Colonic mucosa (tissue), 4 donors: Measurements from ENCODE around the gene CFAP100. TPM values are rescaled to one million over a fixed set of nuclear protein-coding genes. Genes with fewer than 3 reads are reported as not detected.

Experiments used
- DNase-seq: peaks from one replicate; pipeline ENCODE4 v3.0.0-alpha.2; 2020
- H3K27ac ChIP-seq: fragments of 200-600 bp; one replicate; pipeline ENCODE4 v1.8.0; 2021
- H3K27me3 ChIP-seq: fragments of 200-600 bp; one replicate; pipeline ENCODE4 v1.8.0; 2021
- H3K36me3 ChIP-seq: fragments of 200-600 bp; one replicate; pipeline ENCODE4 v1.8.0; 2021
- H3K4me1 ChIP-seq: fragments of 200-600 bp; one replicate; pipeline ENCODE4 v1.8.0; 2021; ENCODE audit warnings: mild to moderate bottlenecking
- H3K4me3 ChIP-seq: fragments of 200-600 bp; one replicate; pipeline ENCODE4 v1.8.0; 2021
- H3K9ac ChIP-seq, 2 donors: one replicate each; pipeline ENCODE4 v1.7.0; 2013; ENCODE audit warnings: control low read depth in 2 of 2, low read depth in 2 of 2, low read length in 2 of 2
- H3K9me3 ChIP-seq: fragments of 200-600 bp; one replicate; pipeline ENCODE4 v1.8.0; 2021
- intact Hi-C: fragments of 100-400 bp; cut with DNase I; formaldehyde crosslinking; loops from one replicate; pipeline ENCODE4 v1.14.1; 2022
- total RNA-seq, 2 donors: library from RNA; stranded (reverse); fragmentation: NEBNext Ultra II Directional in 1 of 2; extraction: Animal tissue kit (Norgen Biotek cat#: 25700) in 1 of 2; gene quantifications; one replicate each; pipeline ENCODE4 v1.2.1, GENCODE V29; 2021
- TF ChIP-seq, protein P1 (sequence below): fragments of 200-600 bp; IDR thresholded peaks from one replicate; pipeline ENCODE4 v1.8.0; 2022; ENCODE audit warnings: antibody characterized with exemption, mild to moderate bottlenecking
- donor health status: healthy.
- donor health status: DM: no; HTN: no; CAD: no.
- donor health status: DM: no; HTN: no; CAD: no.

CFAP100 gene
- total RNA-seq, 2 donors from 2014 or later: not detected

DNA sequence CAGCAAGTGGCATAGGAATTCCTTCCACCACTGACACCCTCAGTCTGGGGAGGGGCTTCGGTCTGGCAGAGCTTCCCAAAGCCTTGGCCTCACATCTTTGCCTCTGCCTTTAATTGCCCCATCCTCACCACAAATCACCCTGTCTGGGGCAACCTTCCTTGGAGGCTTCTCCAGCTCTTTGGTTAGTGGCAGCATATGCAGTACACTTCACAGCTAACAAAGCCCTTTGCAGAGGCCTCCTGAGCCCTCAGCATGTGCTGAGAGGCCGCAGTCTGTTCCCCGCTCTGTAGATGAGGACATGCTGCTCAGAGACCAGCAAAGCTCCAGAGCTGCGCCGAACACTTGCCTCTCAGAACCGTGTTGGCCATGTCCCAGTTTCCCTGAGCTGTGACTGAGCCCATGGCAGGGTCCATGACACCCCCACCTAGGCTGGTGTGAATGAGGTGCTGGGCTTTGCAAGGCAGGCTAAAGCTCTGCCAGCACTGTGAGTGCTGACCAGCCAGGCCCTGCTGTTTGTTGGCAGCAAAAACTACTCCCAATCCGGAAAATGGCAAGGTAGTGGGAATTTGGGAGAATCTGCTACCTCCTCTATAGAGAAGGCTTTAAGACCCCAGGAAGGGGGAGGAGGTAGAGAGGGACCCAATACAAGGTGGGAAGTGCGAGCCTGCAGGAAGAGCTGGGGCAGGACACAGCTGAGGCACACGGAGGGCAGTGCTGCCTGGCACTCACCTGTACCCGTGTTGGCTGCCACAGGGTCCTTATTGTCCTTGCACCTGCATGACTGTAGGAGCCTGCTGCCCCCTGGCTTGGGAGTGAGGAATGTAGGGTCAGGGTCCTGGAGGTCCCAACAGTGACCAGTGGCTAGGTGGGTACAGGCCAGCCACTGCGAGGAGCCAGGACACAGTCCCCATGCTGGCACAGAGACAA is 29.1 kb upstream of the CFAP100 start:
- Histone ChIP-seq H3K9me3 (no peaks in the 10 kb centered on the region), H3K9ac (no peak overlapping the region), H3K4me3 (no peak overlapping the region), H3K27me3 (no peaks in the 10 kb centered on the region), H3K27ac (no peak overlapping the region), H3K36me3 (no peaks in the 10 kb centered on the region), H3K4me1 (no peaks in the 10 kb centered on the region)
- intact Hi-C loops: no loop called here
- no peak for DNase-seq
- TF ChIP-seq, protein P1, sequence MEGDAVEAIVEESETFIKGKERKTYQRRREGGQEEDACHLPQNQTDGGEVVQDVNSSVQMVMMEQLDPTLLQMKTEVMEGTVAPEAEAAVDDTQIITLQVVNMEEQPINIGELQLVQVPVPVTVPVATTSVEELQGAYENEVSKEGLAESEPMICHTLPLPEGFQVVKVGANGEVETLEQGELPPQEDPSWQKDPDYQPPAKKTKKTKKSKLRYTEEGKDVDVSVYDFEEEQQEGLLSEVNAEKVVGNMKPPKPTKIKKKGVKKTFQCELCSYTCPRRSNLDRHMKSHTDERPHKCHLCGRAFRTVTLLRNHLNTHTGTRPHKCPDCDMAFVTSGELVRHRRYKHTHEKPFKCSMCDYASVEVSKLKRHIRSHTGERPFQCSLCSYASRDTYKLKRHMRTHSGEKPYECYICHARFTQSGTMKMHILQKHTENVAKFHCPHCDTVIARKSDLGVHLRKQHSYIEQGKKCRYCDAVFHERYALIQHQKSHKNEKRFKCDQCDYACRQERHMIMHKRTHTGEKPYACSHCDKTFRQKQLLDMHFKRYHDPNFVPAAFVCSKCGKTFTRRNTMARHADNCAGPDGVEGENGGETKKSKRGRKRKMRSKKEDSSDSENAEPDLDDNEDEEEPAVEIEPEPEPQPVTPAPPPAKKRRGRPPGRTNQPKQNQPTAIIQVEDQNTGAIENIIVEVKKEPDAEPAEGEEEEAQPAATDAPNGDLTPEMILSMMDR: no peak

DNA sequence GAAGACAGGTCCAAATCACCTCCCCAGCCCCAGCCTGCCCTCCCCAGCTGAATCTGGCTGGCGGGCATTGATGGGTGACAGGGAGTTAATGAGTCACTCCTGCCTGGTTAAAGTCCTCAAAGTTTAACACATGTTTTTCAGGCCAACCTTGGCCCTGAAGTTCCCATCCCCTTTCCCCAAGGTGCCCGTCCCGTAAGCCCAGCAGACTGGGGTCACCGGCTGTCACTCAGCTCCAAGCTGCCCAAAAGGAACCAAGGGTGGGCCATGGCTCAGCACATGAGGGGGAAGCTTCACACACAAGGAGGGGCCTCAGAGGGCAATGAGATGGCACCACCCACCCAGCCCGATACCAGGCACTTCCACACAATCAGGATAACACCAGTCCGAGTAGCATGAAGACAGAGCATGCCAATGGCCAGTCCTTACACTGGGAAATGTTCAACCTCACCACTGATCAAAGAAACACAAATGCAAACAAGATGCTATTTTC is 27.3 kb upstream of the CFAP100 start:
- DNase-seq: no peak
- Histone ChIP-seq H3K9me3 (no peaks in the 10 kb centered on the region), H3K27me3 (no peaks in the 10 kb centered on the region), H3K9ac (no peak overlapping the region), H3K36me3 (no peaks in the 10 kb centered on the region), H3K27ac (no peak overlapping the region), H3K4me3 (no peak overlapping the region), H3K4me1 (no peaks in the 10 kb centered on the region)
- intact Hi-C loops: no loop called here
- TF ChIP-seq, protein P1: no peak

DNA sequence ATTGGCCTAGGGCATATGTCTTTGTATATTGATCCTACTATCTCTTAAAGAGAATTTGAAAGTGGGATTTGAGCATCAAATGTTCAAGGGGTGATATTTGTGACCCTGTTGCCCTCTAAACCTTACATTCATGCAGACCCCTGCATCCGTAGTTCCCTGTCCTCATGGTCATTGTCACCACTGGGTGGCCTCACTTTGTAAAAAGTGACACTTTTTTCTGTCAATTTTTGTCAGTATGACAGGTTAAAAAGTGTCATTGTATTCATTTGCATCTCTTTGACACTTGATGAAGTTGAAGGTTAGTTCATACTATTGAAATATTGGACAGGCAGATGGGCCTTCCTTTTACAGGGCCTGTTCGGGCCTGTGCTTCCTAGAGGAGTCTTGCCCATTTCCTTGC is 25.2 kb upstream of the CFAP100 start:
- H3K4me3 ChIP-seq: no peak overlapping the region
- H3K9me3 ChIP-seq: no peaks in the 10 kb centered on the region
- no peak overlapping the region for H3K27ac ChIP-seq
- no peak for DNase-seq
- TF ChIP-seq, protein P1: no peak
- no peaks in the 10 kb centered on the region for H3K36me3 ChIP-seq
- no peak overlapping the region for H3K9ac ChIP-seq
- intact Hi-C loops: no loop called here
- no peaks in the 10 kb centered on the region for H3K4me1 ChIP-seq
- no peaks in the 10 kb centered on the region for H3K27me3 ChIP-seq

DNA sequence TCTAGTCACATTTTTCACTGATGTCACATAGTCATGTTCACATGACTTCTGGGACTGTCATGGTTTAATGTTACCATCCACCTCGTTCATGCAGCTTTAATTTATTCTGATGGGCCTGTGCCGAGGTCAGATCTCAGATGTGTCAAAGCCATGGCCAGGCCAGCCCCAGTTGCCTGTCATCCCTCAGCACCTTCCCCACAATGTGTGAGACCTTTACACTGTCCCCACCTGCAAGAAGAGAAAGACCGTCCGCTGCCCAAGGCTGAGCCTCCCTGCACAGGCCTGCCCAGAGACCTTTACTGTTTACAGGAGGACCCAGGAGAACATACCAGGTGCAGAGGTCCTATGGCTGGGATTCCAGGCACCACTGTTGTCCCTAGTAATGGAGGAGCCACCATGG is 24.7 kb upstream of the CFAP100 start:
- H3K4me1 ChIP-seq: no peaks in the 10 kb centered on the region
- no peak overlapping the region for H3K4me3 ChIP-seq
- no peaks in the 10 kb centered on the region for H3K27me3 ChIP-seq
- TF ChIP-seq, protein P1: no peak
- no peaks in the 10 kb centered on the region for H3K36me3 ChIP-seq
- no peak overlapping the region for H3K9ac ChIP-seq
- intact Hi-C loops: no loop called here
- H3K9me3 ChIP-seq: no peaks in the 10 kb centered on the region
- H3K27ac ChIP-seq: no peak overlapping the region
- DNase-seq: no peak

DNA sequence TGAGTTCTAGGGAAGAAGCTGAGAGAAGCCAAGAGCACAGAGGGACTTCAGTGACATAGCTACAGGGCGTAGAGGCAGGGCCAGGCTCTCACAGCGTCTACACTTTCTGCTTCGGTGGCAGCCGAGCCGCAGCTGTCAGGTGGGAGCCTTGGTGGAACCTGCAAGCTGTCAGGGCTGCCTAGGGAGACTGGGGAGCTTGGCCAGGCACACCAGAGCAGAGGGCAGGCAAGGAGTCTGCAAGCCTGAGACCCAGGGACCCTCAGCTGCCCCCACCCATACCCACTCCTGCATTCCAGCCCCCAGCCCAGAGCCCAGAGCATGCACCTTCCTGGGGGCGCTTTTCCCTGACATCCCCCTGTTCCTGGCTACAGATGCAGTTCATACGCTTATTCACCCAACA is 24.1 kb upstream of the CFAP100 start:
- Histone ChIP-seq H3K9ac (no peak overlapping the region), H3K36me3 (no peaks in the 10 kb centered on the region), H3K27me3 (no peaks in the 10 kb centered on the region), H3K9me3 (no peaks in the 10 kb centered on the region), H3K27ac (no peak overlapping the region), H3K4me3 (no peak overlapping the region), H3K4me1 (no peaks in the 10 kb centered on the region)
- TF ChIP-seq, protein P1: no peak
- no peak for DNase-seq
- intact Hi-C loops: no loop called here
